ENCODE results near the gene NHEJ1. TPM values are rescaled to one million over a fixed set of nuclear protein-coding genes. Genes with fewer than 3 reads are reported as not detected.
A peak's percentile ranks its signal among the peaks of the same experiment; 100 is the strongest.

The NHEJ1 gene
- total and polyA plus RNA-seq, 2 of the 13 experiments (the other 11 are each of a cell fraction or from before 2014, with no cell fraction given), result 30.0 to 30.7 TPM

DNA sequence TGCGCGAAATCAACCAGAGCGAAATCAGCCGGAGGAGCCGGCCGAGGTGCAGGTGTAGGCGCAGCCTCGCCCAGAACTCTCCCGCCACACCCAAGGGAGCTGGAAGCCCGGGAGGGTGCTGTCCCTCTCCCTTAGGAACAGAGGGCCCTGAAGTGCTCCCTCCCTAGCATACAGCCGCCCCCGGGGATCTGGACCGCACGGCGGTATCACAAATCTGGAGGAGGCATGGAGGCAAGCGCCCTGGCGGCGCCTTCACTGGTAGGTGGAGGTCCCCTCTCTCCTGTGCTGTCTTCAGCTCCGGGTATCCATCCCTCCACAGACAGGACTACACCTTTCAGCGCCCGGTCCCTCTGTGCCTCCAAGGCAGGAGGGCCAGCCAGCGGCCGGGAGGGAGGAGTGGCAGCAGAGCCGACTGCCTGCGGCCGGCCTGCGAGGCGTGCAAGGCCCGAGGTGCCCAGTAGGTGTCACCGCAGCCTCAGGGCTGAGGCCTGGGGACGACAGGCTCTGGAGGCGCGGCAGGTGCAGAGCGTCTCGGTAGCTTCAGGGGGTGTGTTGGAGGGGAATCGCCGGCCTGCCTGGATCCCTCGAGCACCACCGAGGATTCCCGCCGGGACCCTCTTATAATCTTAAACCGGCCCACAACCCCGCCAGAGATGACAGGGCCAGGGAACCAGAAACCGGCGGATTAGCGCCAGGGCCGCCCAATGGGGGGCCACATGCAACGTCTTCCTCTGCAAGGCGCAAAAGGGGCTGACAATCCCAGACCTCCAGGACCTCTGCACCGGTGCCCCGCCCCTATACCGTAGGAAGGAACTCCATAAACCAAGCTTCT is 102.7 kb downstream of the NHEJ1 start (continued):
- TF ChIP-seq ZNF503 (CRISPR knock-in tag; IDR thresholded peaks at IDR 0.05) (no peak), HNRNPK (IDR thresholded peaks at IDR 0.05; ENCODE audit: low read depth, low read length, poor library complexity, severe bottlenecking) (no peak), ZFP90 (CRISPR knock-in tag; IDR thresholded peaks at IDR 0.05; ENCODE audit: borderline replicate concordance) (peak; percentile 25; the same call in 1 of the 2 replicates), ZNF615 (CRISPR knock-in tag; IDR thresholded peaks at IDR 0.05; ENCODE audit: borderline replicate concordance) (no peak), FOXA1 (IDR thresholded peaks at IDR 0.05) (no peak), FOXA1 (CRISPR knock-in tag; IDR thresholded peaks at IDR 0.05) (peak; percentile 53), HMGXB4 (CRISPR knock-in tag; IDR thresholded peaks at IDR 0.05; ENCODE audit: borderline replicate concordance in 1 of 2, low read depth in 1 of 2) (peak in 1 of 2 experiments; percentile 89; a peak in 3 of 4 replicates), PBX2 (CRISPR knock-in tag; IDR thresholded peaks at IDR 0.05) (no peak), ETV5 (CRISPR knock-in tag; IDR thresholded peaks at IDR 0.05; ENCODE audit: borderline replicate concordance) (peak; percentile 45; the same call in 1 of the 2 replicates), CBX5 (CRISPR knock-in tag; IDR thresholded peaks at IDR 0.05; ENCODE audit: borderline replicate concordance) (no peak), FOXM1 (CRISPR knock-in tag; IDR thresholded peaks at IDR 0.05) (no peak), PPARG (CRISPR knock-in tag; conservative IDR thresholded peaks at IDR 0.05) (peak; percentile 61), ZNF552 (CRISPR knock-in tag; IDR thresholded peaks at IDR 0.05; ENCODE audit: borderline replicate concordance) (no peak; the same call in 1 of the 2 replicates), ATF5 (CRISPR knock-in tag; IDR thresholded peaks at IDR 0.05; ENCODE audit: low read depth) (no peak), GPBP1L1 (CRISPR knock-in tag; IDR thresholded peaks at IDR 0.05) (no peak), KDM6A (CRISPR knock-in tag; IDR thresholded peaks at IDR 0.05; ENCODE audit: low read depth) (no peak), MZF1 (CRISPR knock-in tag; IDR thresholded peaks at IDR 0.05; ENCODE audit: borderline replicate concordance) (no peak), ZNF7 (CRISPR knock-in tag; IDR thresholded peaks at IDR 0.05) (no peak), ZMAT5 (CRISPR knock-in tag; IDR thresholded peaks at IDR 0.05; ENCODE audit: borderline replicate concordance, low read depth) (no peak), SATB2 (CRISPR knock-in tag; IDR thresholded peaks at IDR 0.05) (no peak)
- TF ChIP-seq, protein P1, sequence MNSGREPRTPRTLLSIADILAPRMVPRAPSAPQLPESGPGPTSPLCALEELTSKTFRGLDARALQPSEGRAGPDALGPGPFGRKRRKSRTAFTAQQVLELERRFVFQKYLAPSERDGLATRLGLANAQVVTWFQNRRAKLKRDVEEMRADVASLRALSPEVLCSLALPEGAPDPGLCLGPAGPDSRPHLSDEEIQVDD (CRISPR knock-in tag; IDR thresholded peaks at IDR 0.05; ENCODE audit: borderline replicate concordance), result no peak

All from HepG2 (cell line).